ENCODE data around the gene ZMYND8. TPM values are rescaled to one million over a fixed set of nuclear protein-coding genes. Genes with fewer than 3 reads are reported as not detected.

Gene ZMYND8
- total and polyA plus RNA-seq, 3 donors from 2014 or later, result 30.4 to 102 (median 87.2) TPM

DNA sequence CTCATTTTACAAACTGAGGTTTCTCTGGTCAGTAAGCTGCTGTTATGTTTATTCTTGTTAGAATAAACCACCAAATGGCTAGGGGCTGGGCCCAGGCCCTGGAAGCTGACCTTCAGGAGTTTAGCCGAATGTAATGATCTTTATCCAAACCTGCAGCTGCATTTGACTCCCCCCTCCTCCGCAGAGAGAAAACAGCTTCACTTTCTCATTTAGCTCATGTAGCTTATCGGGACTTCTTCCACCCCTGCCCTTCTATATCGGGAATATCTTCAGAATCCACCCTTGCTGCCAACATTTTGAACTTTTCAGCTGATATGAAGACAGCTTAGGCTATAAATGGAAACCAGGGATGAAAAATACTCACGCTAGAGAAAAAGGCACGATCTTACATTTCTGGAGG lies 102.6 kb downstream of the ZMYND8 start:
- Histone ChIP-seq H3K9me3 (no peaks in the 10 kb centered on the region), H3K27ac (peak overlapping the region; percentile 11 to 39), H3K27me3 (no peaks in the 10 kb centered on the region), H3K4me1 (peaks cover 33% of the 10 kb centered on the region), H3K36me3 (ENCODE audit: low read depth, missing control alignments) (no peaks in the 10 kb centered on the region), H3K4me3 (no peak overlapping the region)
- intact Hi-C loops (cut with DNase I; ENCODE audit: low total_unique reads), result no loop called here
- no peak for DNase-seq
- TF ChIP-seq, protein P1, sequence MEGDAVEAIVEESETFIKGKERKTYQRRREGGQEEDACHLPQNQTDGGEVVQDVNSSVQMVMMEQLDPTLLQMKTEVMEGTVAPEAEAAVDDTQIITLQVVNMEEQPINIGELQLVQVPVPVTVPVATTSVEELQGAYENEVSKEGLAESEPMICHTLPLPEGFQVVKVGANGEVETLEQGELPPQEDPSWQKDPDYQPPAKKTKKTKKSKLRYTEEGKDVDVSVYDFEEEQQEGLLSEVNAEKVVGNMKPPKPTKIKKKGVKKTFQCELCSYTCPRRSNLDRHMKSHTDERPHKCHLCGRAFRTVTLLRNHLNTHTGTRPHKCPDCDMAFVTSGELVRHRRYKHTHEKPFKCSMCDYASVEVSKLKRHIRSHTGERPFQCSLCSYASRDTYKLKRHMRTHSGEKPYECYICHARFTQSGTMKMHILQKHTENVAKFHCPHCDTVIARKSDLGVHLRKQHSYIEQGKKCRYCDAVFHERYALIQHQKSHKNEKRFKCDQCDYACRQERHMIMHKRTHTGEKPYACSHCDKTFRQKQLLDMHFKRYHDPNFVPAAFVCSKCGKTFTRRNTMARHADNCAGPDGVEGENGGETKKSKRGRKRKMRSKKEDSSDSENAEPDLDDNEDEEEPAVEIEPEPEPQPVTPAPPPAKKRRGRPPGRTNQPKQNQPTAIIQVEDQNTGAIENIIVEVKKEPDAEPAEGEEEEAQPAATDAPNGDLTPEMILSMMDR (IDR thresholded peaks at IDR 0.05), result no peak
- no peak for TF ChIP-seq POLR2A (IDR thresholded peaks at IDR 0.05)
- WGBS, 2 donors, result 44 to 48% methylated on average over 6 of the region's 6 CpGs

DNA sequence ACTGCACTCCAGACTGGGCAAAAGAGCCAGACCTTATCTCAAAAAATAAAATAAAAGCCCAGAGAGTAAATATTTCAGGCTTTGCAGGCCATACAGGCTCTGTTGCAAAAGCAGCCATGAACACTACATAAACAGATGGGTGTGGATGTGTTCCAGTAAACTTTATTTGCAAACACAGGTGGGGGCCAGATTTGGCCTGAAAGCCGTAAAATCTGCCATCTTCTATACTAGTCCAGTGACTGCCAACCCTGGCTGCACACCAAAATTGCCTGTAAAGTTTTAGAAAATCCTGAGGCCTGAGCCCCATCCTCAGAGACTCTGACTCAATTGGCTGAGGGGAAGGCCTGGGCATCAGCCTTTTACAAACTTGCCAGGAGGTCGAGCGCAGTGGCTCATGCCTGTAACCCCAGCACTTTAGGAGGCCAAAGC lies 103.6 kb downstream of the ZMYND8 start:
- 89 to 96% methylated on average over 3 of the region's 3 CpGs for WGBS, 2 donors
- Histone ChIP-seq H3K4me1 (peaks cover 31% of the 10 kb centered on the region), H3K27ac (peak overlapping the region in 1 of 2 donors; percentile 39), H3K27me3 (no peaks in the 10 kb centered on the region), H3K36me3 (ENCODE audit: low read depth, missing control alignments) (no peaks in the 10 kb centered on the region), H3K4me3 (no peak overlapping the region), H3K9me3 (no peaks in the 10 kb centered on the region)
- DNase-seq, result no peak
- no peak for TF ChIP-seq POLR2A (IDR thresholded peaks at IDR 0.05)
- TF ChIP-seq, protein P1 (IDR thresholded peaks at IDR 0.05), result no peak
- intact Hi-C loops (cut with DNase I; ENCODE audit: low total_unique reads), result no loop called here

DNA sequence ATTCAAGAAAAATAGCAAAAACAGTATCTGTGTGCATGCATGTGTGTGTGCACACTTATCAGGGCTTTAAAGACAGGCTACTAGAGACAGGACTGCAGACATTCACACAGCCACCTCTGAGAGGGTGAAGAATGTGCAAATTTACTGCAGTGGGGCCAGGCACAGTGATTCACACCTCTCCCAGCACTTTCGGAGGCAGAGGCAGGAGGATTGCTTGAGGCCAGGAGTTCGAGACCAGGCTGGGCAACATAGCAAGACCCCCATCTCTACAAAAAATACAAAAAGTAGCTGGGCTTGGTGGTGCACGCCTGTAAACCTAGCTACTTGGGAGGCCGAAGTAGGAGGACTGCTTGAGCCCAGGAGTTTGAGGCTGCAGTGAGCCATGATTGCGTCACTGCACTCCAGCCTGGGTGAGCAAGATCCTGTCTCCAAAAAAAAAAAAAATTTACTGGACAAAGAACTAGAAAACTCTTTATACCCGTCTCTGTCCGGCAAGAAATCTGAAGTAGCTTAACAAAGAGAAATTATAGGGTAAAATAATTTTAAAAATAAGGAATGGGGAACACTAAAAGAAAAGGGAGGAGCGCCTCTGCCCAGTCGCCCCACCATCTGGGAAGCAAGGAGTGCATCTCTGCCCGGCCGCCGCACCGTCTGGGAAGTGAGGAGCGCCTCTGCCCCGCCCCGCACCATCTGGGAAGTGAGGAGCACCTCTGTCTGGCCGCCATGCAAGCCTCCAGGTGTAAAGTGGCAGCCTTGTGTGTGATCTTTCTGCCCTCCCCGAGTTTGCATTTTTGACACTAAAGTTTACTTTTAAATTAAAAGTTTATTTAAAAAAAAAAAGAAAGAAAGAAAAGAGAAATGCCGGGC lies 105.1 kb downstream of the ZMYND8 start:
- intact Hi-C loops (cut with DNase I; ENCODE audit: low total_unique reads), result no loop called here
- DNase-seq, result no peak
- Histone ChIP-seq H3K4me3 (no peak overlapping the region), H3K9me3 (no peaks in the 10 kb centered on the region), H3K27ac (no peak overlapping the region), H3K36me3 (ENCODE audit: low read depth, missing control alignments) (no peaks in the 10 kb centered on the region), H3K4me1 (peaks cover 29% of the 10 kb centered on the region), H3K27me3 (no peaks in the 10 kb centered on the region)
- TF ChIP-seq POLR2A (IDR thresholded peaks at IDR 0.05), result no peak
- TF ChIP-seq, protein P1 (IDR thresholded peaks at IDR 0.05), result no peak
- WGBS, 2 donors, result 92 to 95% methylated on average over 18 to 19 of the region's 19 CpGs

DNA sequence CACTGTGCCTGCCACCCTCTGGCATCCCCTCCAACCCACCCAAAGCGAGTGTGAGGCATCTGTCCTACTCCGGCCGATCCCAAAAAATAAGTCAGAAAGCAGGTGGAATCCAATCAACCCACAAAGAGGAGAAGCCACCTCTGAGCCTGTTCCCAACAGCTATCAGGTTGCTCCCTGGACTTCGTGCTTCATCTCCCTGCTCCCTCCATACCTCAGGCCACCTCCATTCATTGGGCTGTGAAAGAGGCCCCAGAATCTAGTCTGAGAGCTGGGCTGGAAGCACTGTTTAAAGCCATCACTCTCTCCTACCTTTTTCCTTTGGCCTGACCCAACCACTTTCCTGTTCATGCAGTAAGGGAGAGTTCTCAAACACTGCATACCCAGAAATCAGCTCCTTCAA lies 106.1 kb downstream of the ZMYND8 start:
- TF ChIP-seq, protein P1 (IDR thresholded peaks at IDR 0.05), result no peak
- TF ChIP-seq POLR2A (IDR thresholded peaks at IDR 0.05), result no peak
- no peak overlapping the region for H3K27ac ChIP-seq
- 89 to 94% methylated on average over 4 of the region's 4 CpGs for WGBS, 2 donors
- H3K36me3 ChIP-seq (ENCODE audit: low read depth, missing control alignments), result no peaks in the 10 kb centered on the region
- H3K9me3 ChIP-seq, result no peaks in the 10 kb centered on the region
- no peak for DNase-seq
- peaks cover 29% of the 10 kb centered on the region for H3K4me1 ChIP-seq
- H3K27me3 ChIP-seq, result no peaks in the 10 kb centered on the region
- intact Hi-C loops (cut with DNase I; ENCODE audit: low total_unique reads), result no loop called here
- no peak overlapping the region for H3K4me3 ChIP-seq

Data from testis (tissue), 3 donors.